Fibroblast of mammary gland (primary cell): ENCODE measurements around the gene KCNA5.

Experiments used
- DNase-seq: peaks from one replicate; pipeline ENCODE4 v3.0.0-alpha.2; 2010; ENCODE audit warnings: low read depth
- H3K4me3 ChIP-seq: 2 replicates; pipeline ENCODE4 v1.5.1; 2011; ENCODE audit warnings: low read depth, mild to moderate bottlenecking, low read length, moderate library complexity; ENCODE audit not compliant: control insufficient read depth
- CTCF ChIP-seq: conservative IDR thresholded peaks from 2 replicates; pipeline ENCODE4 v1.5.1; 2011; ENCODE audit warnings: low read depth, low read length, inconsistent platforms; ENCODE audit not compliant: control insufficient read depth, insufficient read depth

Gene KCNA5

GRCh38 chr12:5032821-5033220 is 10.9 kb upstream of the KCNA5 start:
- H3K4me3 ChIP-seq = no peak overlapping the region
- no peak for DNase-seq
- no peak for TF ChIP-seq CTCF

GRCh38 chr12:5033883-5034282 is 9.8 kb upstream of the KCNA5 start:
- TF ChIP-seq CTCF = no peak

GRCh38 chr12:5034603-5035002 is 9.1 kb upstream of the KCNA5 start:
- no peak for DNase-seq
- H3K4me3 ChIP-seq = no peak overlapping the region
- no peak for TF ChIP-seq CTCF

More at GRCh38 chr12:5033883-5034282, 9.8 kb upstream of the KCNA5 start:
- no peak for DNase-seq
- no peak overlapping the region for H3K4me3 ChIP-seq

- no peak for TF ChIP-seq CTCF
- DNase-seq = no peak
- H3K4me3 ChIP-seq = no peak overlapping the region
Observed at GRCh38 chr12:5035618-5036017, 8.1 kb upstream of the KCNA5 start.

GRCh38 chr12:5036031-5036430 is 7.6 kb upstream of the KCNA5 start:
- DNase-seq = no peak
- no peak for TF ChIP-seq CTCF
- H3K4me3 ChIP-seq = no peak overlapping the region

- no peak for DNase-seq
- no peak for TF ChIP-seq CTCF
- H3K4me3 ChIP-seq = no peak overlapping the region
Observed at GRCh38 chr12:5037795-5038357, 5.8 kb upstream of the KCNA5 start.

GRCh38 chr12:5038781-5039311 is 4.8 kb upstream of the KCNA5 start:
- H3K4me3 ChIP-seq = no peak overlapping the region
- no peak for TF ChIP-seq CTCF
- DNase-seq = no peak
